GM18907 (cell line): ENCODE measurements around the gene LATS2.
A peak's percentile ranks its signal among the peaks of the same experiment; 100 is the strongest.
"Not testable (repeated sequence)": the region's sequence is repeated elsewhere in the genome, so short reads cannot be mapped to it uniquely, and the experiment has no call there.

Experiments used
- ATAC-seq: cut with Tn5 transposase; IDR thresholded peaks from one replicate; pipeline ENCODE4 v1.9.1; 2021; ENCODE audit warnings: mild to moderate bottlenecking, moderate library complexity; ENCODE audit not compliant: unreplicated experiment

LATS2 gene

GRCh38 chr13:21075379-21076249, 14.2 kb upstream of the LATS2 start:
- peak; percentile 55 for ATAC-seq

GRCh38 chr13:21075011-21075378, 13.6 kb upstream of the LATS2 start:
- peak; percentile 56 for ATAC-seq

GRCh38 chr13:21074546-21074945, 13.2 kb upstream of the LATS2 start:
- ATAC-seq = peak; percentile 6

- ATAC-seq = no peak
Observed at GRCh38 chr13:21071924-21072323, 10.5 kb upstream of the LATS2 start.

GRCh38 chr13:21071015-21071414, 9.6 kb upstream of the LATS2 start:
- no peak for ATAC-seq

GRCh38 chr13:21069561-21070004, 8.2 kb upstream of the LATS2 start:
- no peak for ATAC-seq

- ATAC-seq = no peak
Observed at GRCh38 chr13:21067848-21068247, 6.5 kb upstream of the LATS2 start.

GRCh38 chr13:21066946-21067345, 5.6 kb upstream of the LATS2 start:
- no peak for ATAC-seq

GRCh38 chr13:21065686-21066085, 4.3 kb upstream of the LATS2 start:
- no peak for ATAC-seq

GRCh38 chr13:21063031-21063430, 1.6 kb upstream of the LATS2 start:
- no peak for ATAC-seq

- ATAC-seq = peak; percentile 15
Observed at GRCh38 chr13:21060338-21061028, 903 bp downstream of the LATS2 start.

- ATAC-seq = no peak
Observed at GRCh38 chr13:21059641-21060337, 1.6 kb downstream of the LATS2 start.

GRCh38 chr13:21058361-21058760, 3.0 kb downstream of the LATS2 start:
- no peak for ATAC-seq

- no peak for ATAC-seq
Observed at GRCh38 chr13:21055511-21056045, 5.8 kb downstream of the LATS2 start.

- no peak for ATAC-seq
Observed at GRCh38 chr13:21055016-21055415, 6.4 kb downstream of the LATS2 start.

- ATAC-seq = no peak
Observed at GRCh38 chr13:21054313-21054712, 7.1 kb downstream of the LATS2 start.

GRCh38 chr13:21053231-21053630, 8.2 kb downstream of the LATS2 start:
- ATAC-seq = no peak

- ATAC-seq = no peak
Observed at GRCh38 chr13:21051675-21052074, 9.7 kb downstream of the LATS2 start.

GRCh38 chr13:21050288-21051197, 10.8 kb downstream of the LATS2 start:
- ATAC-seq = no peak

GRCh38 chr13:21049731-21050130, 11.7 kb downstream of the LATS2 start:
- ATAC-seq = not testable (repeated sequence)
